Ramos (cell line): Measurements from ENCODE around the gene PTPRT.

Source experiments
- in situ Hi-C: fragments of 300-500 bp; cut with MboI; formaldehyde crosslinking; loops from one replicate; pipeline ENCODE4 v1.14.3; 2022; ENCODE audit warnings: low sequenced_read_pairs; ENCODE audit not compliant: unreplicated experiment

Gene PTPRT

GRCh38 chr20:42987376-42988114, 202.2 kb downstream of the PTPRT start:
- in situ Hi-C loops = no loop called here

GRCh38 chr20:42986143-42986773, 203.4 kb downstream of the PTPRT start:
- in situ Hi-C loops = no loop called here

- in situ Hi-C loops = no loop called here
Observed at GRCh38 chr20:42985628-42986027, 204.1 kb downstream of the PTPRT start.

- in situ Hi-C loops = no loop called here
Observed at GRCh38 chr20:42982218-42982617, 207.5 kb downstream of the PTPRT start.

GRCh38 chr20:42981253-42981652, 208.5 kb downstream of the PTPRT start:
- in situ Hi-C loops = no loop called here

GRCh38 chr20:42979720-42980119, 210.0 kb downstream of the PTPRT start:
- in situ Hi-C loops = no loop called here

- in situ Hi-C loops = no loop called here
Observed at GRCh38 chr20:42978184-42978974, 211.3 kb downstream of the PTPRT start.

GRCh38 chr20:42975974-42976373, 213.7 kb downstream of the PTPRT start:
- in situ Hi-C loops = no loop called here

GRCh38 chr20:42974347-42974746, 215.4 kb downstream of the PTPRT start:
- in situ Hi-C loops = no loop called here

- in situ Hi-C loops = no loop called here
Observed at GRCh38 chr20:42972591-42972990, 217.1 kb downstream of the PTPRT start.

GRCh38 chr20:42968746-42969145, 221.0 kb downstream of the PTPRT start:
- in situ Hi-C loops = no loop called here

GRCh38 chr20:42963796-42964195, 225.9 kb downstream of the PTPRT start:
- in situ Hi-C loops = no loop called here

GRCh38 chr20:42961771-42962170, 227.9 kb downstream of the PTPRT start:
- in situ Hi-C loops = no loop called here

- in situ Hi-C loops = no loop called here
Observed at GRCh38 chr20:42959996-42960395, 229.7 kb downstream of the PTPRT start.

- in situ Hi-C loops = no loop called here
Observed at GRCh38 chr20:42958367-42959069, 231.2 kb downstream of the PTPRT start.

- in situ Hi-C loops = no loop called here
Observed at GRCh38 chr20:42957704-42958095, 232.0 kb downstream of the PTPRT start.

- in situ Hi-C loops = no loop called here
Observed at GRCh38 chr20:42957018-42957703, 232.5 kb downstream of the PTPRT start.

- in situ Hi-C loops = no loop called here
Observed at GRCh38 chr20:42955713-42956112, 234.0 kb downstream of the PTPRT start.

- in situ Hi-C loops = no loop called here
Observed at GRCh38 chr20:42954951-42955350, 234.8 kb downstream of the PTPRT start.

GRCh38 chr20:42949950-42950349, 239.8 kb downstream of the PTPRT start:
- in situ Hi-C loops = no loop called here
